ENCODE data around the gene RXRA.

The RXRA gene

GRCh38 chr9:134339183-134339806, 13.0 kb downstream of the RXRA start:
- no peak for DNase-seq

GRCh38 chr9:134340475-134341160, 14.4 kb downstream of the RXRA start:
- DNase-seq = no peak

DNA sequence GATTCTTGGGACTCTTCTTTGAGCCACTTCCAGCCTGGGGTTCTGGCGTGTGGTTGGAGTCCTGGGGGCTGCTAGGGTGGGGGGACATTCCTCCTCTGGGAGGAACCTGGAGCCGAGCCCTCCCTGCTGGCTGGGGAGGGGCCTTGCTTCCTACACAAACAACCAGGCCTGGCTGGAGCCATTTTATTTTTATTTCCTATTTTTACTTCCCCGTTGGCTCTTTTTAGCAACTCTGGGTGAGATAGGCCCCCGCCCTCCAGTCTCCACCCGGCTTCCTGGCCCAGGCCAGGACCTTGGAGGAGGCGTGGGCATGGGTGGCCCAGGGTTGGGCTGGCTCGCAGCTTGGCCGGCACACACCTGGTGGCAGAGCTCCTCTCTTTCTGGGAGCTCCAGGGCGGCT, 15.1 kb downstream of the RXRA start:
- DNase-seq = no peak

DNA sequence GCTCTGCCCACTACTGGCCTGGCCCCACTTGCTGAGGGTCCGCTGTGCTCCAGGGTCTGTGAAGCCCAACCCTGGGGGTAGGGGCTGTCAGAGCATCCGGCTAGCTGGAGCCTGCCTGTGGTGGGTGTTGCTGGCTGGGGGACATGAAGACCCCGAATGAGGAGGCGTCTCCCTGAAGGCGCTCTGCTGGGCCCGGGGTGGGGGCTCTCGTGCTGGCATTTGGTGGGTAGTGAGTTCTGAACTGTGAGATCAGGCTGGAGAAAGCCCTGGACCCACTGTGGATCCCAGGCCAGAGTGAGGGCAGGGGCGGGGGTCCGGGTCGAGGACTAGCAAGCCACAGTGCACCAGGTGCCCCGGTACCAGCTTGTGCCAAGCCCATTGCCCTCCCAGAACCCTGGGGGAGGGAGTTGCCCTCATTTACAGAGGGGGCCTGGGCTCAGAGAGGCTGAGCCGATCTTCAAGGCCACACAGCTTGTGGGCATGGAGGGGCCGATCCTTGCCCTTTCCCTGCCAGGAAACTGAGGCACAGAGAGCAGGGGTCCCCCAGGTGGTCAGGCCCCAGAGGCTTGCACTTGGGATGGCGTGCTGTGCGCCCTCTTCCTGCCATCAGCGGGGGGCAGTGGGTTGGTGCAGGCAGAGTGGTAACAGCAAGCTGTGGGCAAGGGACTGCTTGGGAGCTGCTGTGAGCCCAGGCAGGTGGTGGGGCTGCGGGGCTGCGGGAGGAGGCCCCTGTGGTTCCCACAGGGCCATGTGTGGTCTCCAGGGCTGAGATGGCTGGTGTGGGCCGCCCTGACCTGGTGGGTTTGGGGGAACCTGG, 15.9 kb downstream of the RXRA start:
- no peak for DNase-seq

- DNase-seq = no peak
Observed at GRCh38 chr9:134342746-134343115, 16.5 kb downstream of the RXRA start.

DNA sequence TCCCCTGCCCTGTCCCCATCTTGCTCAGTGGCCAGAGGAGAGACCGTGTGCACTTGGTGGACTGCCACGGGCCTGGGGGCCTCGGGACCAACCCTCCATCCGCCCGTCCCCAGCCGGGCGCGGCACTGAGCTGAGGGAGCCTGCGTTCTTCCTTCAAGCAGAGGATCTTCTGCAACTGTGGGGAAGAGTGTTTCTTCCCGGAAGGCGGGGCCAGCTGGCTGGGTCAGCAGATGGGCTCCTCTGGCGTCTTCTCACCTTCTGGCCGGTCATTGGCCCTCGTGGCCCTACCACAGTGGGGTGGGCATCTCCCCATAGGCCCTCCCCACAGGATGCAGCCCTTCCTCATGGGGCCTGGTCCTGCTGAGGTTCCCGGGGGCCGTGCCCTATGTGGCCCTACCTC, 17.4 kb downstream of the RXRA start:
- no peak for DNase-seq

DNA sequence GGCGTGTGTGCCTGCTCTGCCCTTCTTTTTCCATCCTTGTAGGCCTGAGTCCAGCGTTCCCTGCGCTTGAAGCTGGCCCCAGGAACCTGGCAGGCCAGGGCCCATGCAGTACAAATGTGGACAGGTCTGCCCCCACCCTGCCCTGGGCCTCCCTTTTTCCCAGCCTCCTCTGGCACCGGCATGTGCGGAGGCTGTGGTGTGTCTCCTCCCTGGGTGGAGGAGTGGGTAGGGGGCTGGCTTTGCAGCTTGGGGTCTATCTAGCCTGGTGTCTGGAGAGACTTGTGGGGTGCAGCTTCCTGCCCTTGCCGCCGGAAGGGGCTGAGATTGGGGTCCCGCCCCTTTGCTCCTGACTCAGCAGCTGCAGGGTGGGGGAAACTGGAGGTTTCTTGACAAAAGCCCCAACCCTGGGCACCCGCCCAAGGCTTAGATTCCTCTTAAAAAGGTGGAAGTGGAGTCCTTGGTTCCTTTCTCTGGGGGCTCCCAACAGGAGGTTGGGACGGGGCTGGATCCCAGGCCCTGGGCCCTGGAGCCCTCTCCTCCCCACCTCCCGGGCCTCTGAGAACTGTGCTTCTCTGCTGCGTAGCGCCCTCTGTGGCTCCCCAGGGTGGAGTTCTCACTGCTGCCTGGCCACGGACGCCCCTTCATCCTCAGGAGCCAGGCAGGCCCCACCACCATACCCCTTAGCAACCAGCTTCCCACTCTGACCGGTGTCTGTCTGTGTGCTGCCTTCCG, 18.0 kb downstream of the RXRA start:
- DNase-seq = no peak

GRCh38 chr9:134344800-134345310, 18.6 kb downstream of the RXRA start:
- no peak for DNase-seq

DNA sequence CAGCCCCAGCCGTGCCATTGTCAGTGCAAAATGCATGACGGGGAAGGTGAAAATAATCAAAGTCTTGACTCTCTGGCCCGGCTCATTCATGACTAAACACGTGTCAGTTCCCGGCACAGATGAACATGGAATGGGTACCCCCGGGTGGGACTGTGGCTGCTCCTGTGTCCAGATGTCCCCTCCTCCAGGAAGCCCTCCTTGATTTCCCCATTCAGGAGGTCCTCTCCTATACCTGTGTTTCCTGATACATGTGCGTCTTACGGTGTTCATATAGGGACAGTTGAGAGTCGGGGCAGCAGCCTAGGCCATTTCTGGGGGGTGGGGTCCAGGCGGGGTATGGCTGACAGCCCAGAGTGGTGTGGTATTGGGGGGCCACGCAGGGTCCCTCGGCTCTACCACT, 19.5 kb downstream of the RXRA start:
- no peak for DNase-seq

GRCh38 chr9:134346151-134346550, 19.9 kb downstream of the RXRA start:
- no peak for DNase-seq

DNA sequence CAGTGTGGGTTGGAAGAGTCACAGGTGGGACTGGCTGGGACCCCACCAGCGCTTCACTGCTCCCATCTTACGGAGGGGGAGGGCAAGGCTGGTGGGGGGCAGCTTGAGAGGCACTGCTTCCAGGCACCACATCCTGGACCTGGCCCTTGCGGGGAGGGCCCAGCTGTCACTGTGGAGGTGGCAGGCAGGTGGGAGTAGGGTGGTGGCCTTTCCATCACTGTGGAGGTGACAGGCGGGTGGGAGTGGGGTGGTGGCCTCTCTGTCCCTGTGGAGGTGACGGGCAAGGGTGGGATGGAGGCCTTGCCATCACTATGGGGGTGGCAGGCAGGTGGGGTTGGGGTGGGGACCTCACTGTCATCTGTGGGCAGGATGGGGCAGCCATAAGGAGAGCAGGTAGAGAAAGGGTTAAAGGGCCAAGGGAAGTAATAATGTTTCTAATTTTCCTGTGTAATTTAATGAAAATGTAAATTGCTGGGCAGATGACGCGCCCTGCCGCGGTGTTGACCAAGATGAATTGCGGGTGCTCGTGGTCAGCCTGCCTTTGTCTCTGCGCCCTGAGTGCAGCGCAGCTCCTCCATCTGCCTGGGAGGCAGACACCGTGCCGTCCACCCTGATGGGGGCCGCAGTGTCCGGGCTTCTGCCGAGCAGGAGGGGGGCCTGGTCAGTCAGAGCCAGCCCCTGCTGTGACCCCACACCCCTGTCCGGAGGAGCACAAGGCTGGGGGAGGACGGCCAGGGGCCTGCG, 20.8 kb downstream of the RXRA start:
- DNase-seq = no peak

DNA sequence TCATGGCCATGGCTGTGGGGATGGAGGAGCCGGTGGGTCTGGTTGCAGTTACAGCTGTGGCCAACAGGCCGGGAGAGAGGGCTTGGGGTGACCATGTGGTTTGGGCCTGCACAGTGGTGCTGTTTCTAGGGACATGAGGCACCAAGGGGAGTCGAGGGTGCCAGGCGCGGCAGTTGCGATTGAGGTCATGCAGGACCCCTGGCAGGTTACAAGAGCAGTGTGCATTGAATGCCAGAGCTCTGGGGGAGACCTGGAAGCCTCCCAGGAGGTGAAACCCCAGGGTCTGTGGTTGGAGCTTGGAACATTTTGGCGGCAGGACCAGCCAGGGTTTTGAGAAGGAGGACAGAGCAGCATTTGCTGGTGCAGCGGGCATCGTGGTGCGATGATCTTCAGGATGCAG, 21.7 kb downstream of the RXRA start:
- DNase-seq = no peak

DNA sequence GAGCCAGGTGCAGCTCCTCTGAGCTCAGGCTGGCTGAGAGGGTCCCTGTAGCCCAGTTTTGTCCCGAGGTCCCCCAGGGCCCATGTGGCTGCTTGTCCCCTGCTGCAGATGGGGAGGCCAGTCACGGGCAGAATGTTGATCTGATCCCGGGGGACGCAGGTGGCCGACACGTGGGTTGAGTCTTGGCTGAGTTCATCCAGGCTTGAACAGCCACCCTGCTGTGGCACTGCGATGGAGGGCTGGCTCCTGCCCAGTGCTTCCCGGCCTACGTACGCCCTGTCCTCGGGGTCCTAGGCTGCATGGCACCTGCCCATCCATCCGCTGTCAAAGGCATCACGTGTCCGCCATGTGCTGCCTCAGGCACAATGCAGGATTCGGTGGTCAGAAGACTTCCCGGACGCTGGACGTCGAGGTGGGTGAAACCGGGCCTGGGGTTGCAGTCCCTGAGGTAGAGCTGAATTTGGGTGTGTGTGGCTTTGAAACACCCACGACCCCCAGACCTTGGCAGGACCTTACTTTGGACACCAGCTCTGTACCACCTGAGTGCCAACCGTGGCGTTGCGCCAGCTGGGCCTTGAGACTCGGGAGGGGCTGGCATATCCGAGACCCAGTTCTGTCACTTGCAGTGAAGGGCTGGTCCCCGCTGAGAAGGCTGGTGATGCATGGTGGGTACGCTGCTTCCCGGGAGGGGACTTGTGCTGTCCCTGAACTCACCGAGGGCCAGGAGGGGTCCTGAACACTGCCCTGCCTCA, 22.3 kb downstream of the RXRA start:
- no peak for DNase-seq

DNA sequence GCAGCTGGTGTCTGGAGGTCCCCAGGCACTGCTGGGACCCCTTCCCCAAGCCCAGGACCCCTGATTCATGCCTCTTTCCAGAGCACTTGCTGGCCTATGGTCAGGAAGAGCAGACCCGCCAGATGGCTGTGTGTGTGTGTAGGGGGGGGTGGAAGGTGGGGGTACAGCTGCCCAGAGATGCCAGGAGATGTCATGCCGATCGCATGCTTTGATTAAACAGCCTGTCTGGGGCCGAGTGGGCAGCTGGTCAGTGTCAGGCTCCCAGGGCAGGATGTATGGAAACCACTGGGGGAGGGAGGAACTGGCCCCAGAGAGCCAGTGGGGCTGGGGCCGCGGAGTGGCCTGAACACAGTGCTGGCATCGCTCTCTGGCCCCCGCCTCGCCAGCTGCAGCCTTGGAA, 23.7 kb downstream of the RXRA start:
- no peak for DNase-seq

GRCh38 chr9:134350416-134350994, 24.2 kb downstream of the RXRA start:
- DNase-seq = no peak

- no peak for DNase-seq
Observed at GRCh38 chr9:134351606-134352176, 25.4 kb downstream of the RXRA start.

GRCh38 chr9:134352247-134352933, 26.1 kb downstream of the RXRA start:
- no peak for DNase-seq

GRCh38 chr9:134353539-134353938, 27.3 kb downstream of the RXRA start:
- no peak for DNase-seq

DNA sequence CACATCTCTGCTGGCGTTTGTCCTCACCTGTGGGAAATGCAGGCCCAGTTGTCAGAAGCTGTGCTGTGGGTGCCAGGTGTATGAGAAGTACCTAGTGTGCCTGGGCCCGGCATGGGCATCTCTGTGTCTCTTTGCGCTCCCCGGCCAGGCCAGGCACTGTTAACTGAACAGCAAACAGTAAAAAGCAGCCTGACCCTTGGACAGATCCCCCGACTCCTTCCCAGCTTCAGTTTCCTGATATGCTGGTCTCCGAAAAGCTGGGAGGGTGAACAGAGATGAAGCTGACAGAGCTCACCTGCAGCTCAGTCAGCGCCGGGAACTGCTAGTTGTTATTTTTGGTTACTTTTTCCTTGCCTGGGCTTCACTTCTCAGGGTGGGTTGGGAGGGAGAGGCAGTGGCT, 28.9 kb downstream of the RXRA start:
- no peak for DNase-seq

GRCh38 chr9:134355561-134356279, 29.5 kb downstream of the RXRA start:
- no peak for DNase-seq

All from amniotic stem cell (primary cell).